Keratinocyte (primary cell): ENCODE results near the gene MAPRE3. TPM values are rescaled to one million over a fixed set of nuclear protein-coding genes. Genes with fewer than 3 reads are reported as not detected.

ENCODE experiments used
- DNase-seq: peaks from one replicate; pipeline ENCODE4 v3.0.0-alpha.2; 2011; ENCODE audit warnings: low read depth, missing footprints, low spot score
- FAIRE-seq: peaks from 2 replicates; lab custom pipeline; 2011; peaks lifted over from hg19 to GRCh38; lab: Jason Lieb, UNC
- H2AFZ ChIP-seq: 2 replicates; pipeline ENCODE4 v1.6.0; 2012; ENCODE audit warnings: low read length, control low read depth, inconsistent platforms; ENCODE audit not compliant: control insufficient read depth
- H3K27ac ChIP-seq: 2 replicates; pipeline ENCODE4 v1.5.1; 2011; ENCODE audit warnings: low read length; ENCODE audit not compliant: control insufficient read depth, insufficient read depth
- H3K27me3 ChIP-seq: 3 replicates; pipeline ENCODE4 v1.6.0; 2011; ENCODE audit warnings: low read length; ENCODE audit not compliant: control insufficient read depth, insufficient read depth; ENCODE audit errors: extremely low read depth
- H3K36me3 ChIP-seq, 2 experiments: 2 replicates in 1 of 2; 3 replicates in 1 of 2; pipeline ENCODE4 v1.5.1; 2011; ENCODE audit warnings: low read length in 2 of 2, mild to moderate bottlenecking in 1 of 2; ENCODE audit not compliant: control insufficient read depth in 2 of 2, insufficient read depth in 2 of 2; ENCODE audit errors: extremely low read depth in 1 of 2
- H3K4me1 ChIP-seq: 3 replicates; pipeline ENCODE4 v1.5.1; 2011; ENCODE audit warnings: low read length; ENCODE audit not compliant: control insufficient read depth, insufficient read depth; ENCODE audit errors: extremely low read depth
- H3K4me2 ChIP-seq: 3 replicates; pipeline ENCODE4 v1.6.0; 2011; ENCODE audit warnings: low read depth, low read length; ENCODE audit not compliant: control insufficient read depth, insufficient read depth; ENCODE audit errors: extremely low read depth
- H3K4me3 ChIP-seq, 3 experiments: fragments of 200-600 bp in 1 of 3; sonication (generic) in 1 of 3; 2 replicates in 2 of 3; 3 replicates in 1 of 3; pipeline ENCODE4 v1.5.1; 2011 to 2016; ENCODE audit warnings: low read length in 3 of 3, mild to moderate bottlenecking in 3 of 3, control low read depth in 2 of 3, inconsistent platforms in 1 of 3, low read depth in 1 of 3, mixed read lengths in 1 of 3, mixed run types in 1 of 3, moderate library complexity in 1 of 3; ENCODE audit not compliant: control insufficient read depth in 2 of 3, insufficient read depth in 2 of 3; ENCODE audit errors: extremely low read depth in 1 of 3
- H3K79me2 ChIP-seq: 2 replicates; pipeline ENCODE4 v1.6.0; 2012; ENCODE audit warnings: low read length; ENCODE audit not compliant: control insufficient read depth, insufficient read depth
- H3K9ac ChIP-seq: 3 replicates; pipeline ENCODE4 v1.6.0; 2011; ENCODE audit warnings: low read length; ENCODE audit not compliant: control insufficient read depth, insufficient read depth; ENCODE audit errors: extremely low read depth
- H3K9me1 ChIP-seq: 3 replicates; pipeline ENCODE4 v1.6.0; 2011; ENCODE audit warnings: low read length; ENCODE audit not compliant: control insufficient read depth, insufficient read depth; ENCODE audit errors: extremely low read depth
- H3K9me3 ChIP-seq: 2 replicates; pipeline ENCODE4 v1.5.1; 2012; ENCODE audit warnings: low read depth, low read length; ENCODE audit not compliant: control insufficient read depth
- H4K20me1 ChIP-seq: 3 replicates; pipeline ENCODE4 v1.6.0; 2011; ENCODE audit warnings: low read length; ENCODE audit not compliant: control insufficient read depth, insufficient read depth; ENCODE audit errors: extremely low read depth
- EZH2 ChIP-seq: IDR thresholded peaks from one replicate; pipeline ENCODE4 v1.6.1; 2012; ENCODE audit warnings: inconsistent platforms, mild to moderate bottlenecking, low read length, moderate library complexity
- dilution Hi-C: fragments of 300-500 bp; cut with MboI; formaldehyde crosslinking; loops from one replicate; pipeline ENCODE4 v1.7.0; 2020; ENCODE audit warnings: low sequenced_read_pairs; ENCODE audit not compliant: extremely low pct_ligation_motif_present
- polyA plus RNA-seq, 5 experiments: library from polyadenylated mRNA; depleted of rRNA in 3 of 5; stranded (reverse) in 3 of 5; stranded (forward) in 1 of 5; unstranded in 1 of 5; fragments of >200 nt; gene quantifications; 1 replicate in 1 of 5; 2 replicates in 3 of 5; 3 replicates in 1 of 5; pipeline versions ENCODE4 v1.2.1 to v1.2.3, GENCODE V29; 2011 to 2012; ENCODE audit warnings: missing spikeins in 2 of 5, low read depth in 1 of 5, low replicate concordance in 1 of 5
- TF ChIP-seq, protein P1 (sequence below), 3 experiments: IDR thresholded peaks in 1 of 3; conservative IDR thresholded peaks in 1 of 3; optimal IDR thresholded peaks in 1 of 3; 2 replicates in 2 of 3; 3 replicates in 1 of 3; pipeline versions ENCODE3 to v1.5.1; 2011; ENCODE audit warnings: low read length in 3 of 3, mild to moderate bottlenecking in 3 of 3, moderate library complexity in 2 of 3, control low read depth in 1 of 3, inconsistent platforms in 1 of 3; ENCODE audit not compliant: insufficient read depth in 2 of 3; ENCODE audit errors: extremely low read depth in 1 of 3

MAPRE3 gene
- polyA plus RNA-seq, 1 donor (not counting 4 experiments of a cell fraction or from before 2014, with no cell fraction given) = 12.6 TPM

DNA sequence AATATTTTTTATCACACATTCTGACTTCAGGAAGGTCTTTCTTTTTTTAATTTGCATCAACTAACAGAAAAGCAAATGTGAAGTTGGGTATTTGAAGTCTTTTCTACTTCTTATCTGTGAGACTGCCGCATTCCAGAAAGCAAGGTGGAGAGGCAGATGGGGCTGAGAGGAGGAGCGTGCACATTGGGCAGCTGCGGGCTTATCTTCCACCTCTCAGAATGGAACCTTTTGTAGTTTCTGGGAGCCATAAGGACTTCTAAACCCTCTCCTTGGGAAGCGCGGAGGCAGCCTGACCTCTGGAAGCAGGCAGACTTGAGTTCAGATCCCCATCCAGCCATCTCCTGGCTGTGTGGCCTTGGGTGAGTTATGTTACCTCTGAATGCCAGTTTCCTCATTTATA, 3.9 kb downstream of the MAPRE3 start:
- no peak overlapping the region for H3K4me2 ChIP-seq
- no peak for FAIRE-seq
- no peaks in the 10 kb centered on the region for H3K9me1 ChIP-seq
- no peak for DNase-seq
- no peaks in the 10 kb centered on the region for H3K36me3 ChIP-seq
- H4K20me1 ChIP-seq = no peaks in the 10 kb centered on the region
- peaks cover 3% of the 10 kb centered on the region for H3K27me3 ChIP-seq
- H3K27ac ChIP-seq = no peak overlapping the region
- no peak overlapping the region for H3K9ac ChIP-seq
- H2AFZ ChIP-seq = no peak overlapping the region
- H3K4me1 ChIP-seq = peaks cover 31% of the 10 kb centered on the region
- H3K79me2 ChIP-seq = peaks cover 4% of the 10 kb centered on the region
- no peaks in the 10 kb centered on the region for H3K9me3 ChIP-seq
- dilution Hi-C loops = no loop called here
- no peak overlapping the region for H3K4me3 ChIP-seq
- TF ChIP-seq EZH2 = no peak
- TF ChIP-seq, protein P1, sequence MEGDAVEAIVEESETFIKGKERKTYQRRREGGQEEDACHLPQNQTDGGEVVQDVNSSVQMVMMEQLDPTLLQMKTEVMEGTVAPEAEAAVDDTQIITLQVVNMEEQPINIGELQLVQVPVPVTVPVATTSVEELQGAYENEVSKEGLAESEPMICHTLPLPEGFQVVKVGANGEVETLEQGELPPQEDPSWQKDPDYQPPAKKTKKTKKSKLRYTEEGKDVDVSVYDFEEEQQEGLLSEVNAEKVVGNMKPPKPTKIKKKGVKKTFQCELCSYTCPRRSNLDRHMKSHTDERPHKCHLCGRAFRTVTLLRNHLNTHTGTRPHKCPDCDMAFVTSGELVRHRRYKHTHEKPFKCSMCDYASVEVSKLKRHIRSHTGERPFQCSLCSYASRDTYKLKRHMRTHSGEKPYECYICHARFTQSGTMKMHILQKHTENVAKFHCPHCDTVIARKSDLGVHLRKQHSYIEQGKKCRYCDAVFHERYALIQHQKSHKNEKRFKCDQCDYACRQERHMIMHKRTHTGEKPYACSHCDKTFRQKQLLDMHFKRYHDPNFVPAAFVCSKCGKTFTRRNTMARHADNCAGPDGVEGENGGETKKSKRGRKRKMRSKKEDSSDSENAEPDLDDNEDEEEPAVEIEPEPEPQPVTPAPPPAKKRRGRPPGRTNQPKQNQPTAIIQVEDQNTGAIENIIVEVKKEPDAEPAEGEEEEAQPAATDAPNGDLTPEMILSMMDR (optimal IDR thresholded peaks at IDR 0.05 in 1 of 3, IDR thresholded peaks at IDR 0.05 in 1 of 3, conservative IDR thresholded peaks at IDR 0.05 in 1 of 3; ENCODE audit: extremely low read depth in 1 of 3, insufficient read depth in 2 of 3, low read length in 3 of 3) = no peak

DNA sequence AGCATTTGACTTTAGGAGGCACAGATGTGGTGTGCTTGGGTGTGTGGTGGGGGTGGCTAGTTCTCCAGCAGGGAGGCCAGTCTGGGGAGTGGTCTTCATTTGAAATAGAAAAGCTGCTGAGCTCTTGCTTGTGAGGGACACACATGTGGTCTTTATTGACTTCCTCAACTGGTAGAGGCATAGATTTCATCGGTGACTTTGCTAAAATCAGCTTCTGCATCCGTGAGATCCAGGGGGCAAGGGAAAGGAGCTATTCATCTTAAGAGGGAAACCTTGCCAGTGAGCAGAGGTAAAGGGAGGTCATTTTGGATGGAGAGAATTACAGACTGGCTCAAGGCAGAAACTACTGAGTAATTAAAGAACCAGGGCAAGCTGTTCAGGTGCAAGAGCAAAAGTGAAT, 4.7 kb downstream of the MAPRE3 start:
- Histone ChIP-seq H3K79me2 (peaks cover 4% of the 10 kb centered on the region), H3K9me1 (no peaks in the 10 kb centered on the region), H3K27me3 (no peaks in the 10 kb centered on the region), H3K4me3 (no peak overlapping the region), H3K4me1 (peaks cover 28% of the 10 kb centered on the region), H3K9ac (no peak overlapping the region), H3K36me3 (no peaks in the 10 kb centered on the region), H3K9me3 (no peaks in the 10 kb centered on the region), H2AFZ (no peak overlapping the region), H3K27ac (no peak overlapping the region), H4K20me1 (no peaks in the 10 kb centered on the region), H3K4me2 (no peak overlapping the region)
- TF ChIP-seq EZH2 = no peak
- TF ChIP-seq, protein P1 (optimal IDR thresholded peaks at IDR 0.05 in 1 of 3, IDR thresholded peaks at IDR 0.05 in 1 of 3, conservative IDR thresholded peaks at IDR 0.05 in 1 of 3; ENCODE audit: extremely low read depth in 1 of 3, insufficient read depth in 2 of 3, low read length in 3 of 3) = no peak
- no peak for FAIRE-seq
- no peak for DNase-seq
- dilution Hi-C loops = no loop called here
